ENCODE measurements around the gene DSEL. TPM values are rescaled to one million over a fixed set of nuclear protein-coding genes. Genes with fewer than 3 reads are reported as not detected.

DSEL gene
- total and polyA plus RNA-seq, 7 donors = 0.23 to 15.3 (median 7.9) TPM

DNA sequence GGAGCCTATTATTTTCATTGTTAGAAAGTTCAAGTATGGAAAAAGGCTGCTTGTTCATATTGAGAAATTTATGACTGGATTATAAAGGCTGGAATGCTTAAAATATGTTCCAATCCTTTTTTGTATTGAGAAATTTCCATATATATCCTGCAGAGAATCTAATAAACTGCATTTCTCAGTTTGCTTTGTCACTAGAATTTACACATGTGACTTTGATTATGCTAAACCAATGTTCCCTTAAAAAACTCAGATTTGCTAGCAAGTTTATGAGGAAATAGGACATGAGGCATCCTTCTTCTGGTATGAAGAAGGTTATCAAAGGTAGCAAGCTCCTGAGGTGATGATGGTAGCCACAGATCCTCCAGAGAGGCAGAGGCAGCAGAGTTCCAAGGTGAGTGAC lies 29.2 kb upstream of the DSEL start:
- no peak for TF ChIP-seq POLR2A (IDR thresholded peaks at IDR 0.05)
- TF ChIP-seq EP300 (IDR thresholded peaks at IDR 0.05) = no peak
- TF ChIP-seq POLR2AphosphoS5 (IDR thresholded peaks at IDR 0.05) = no peak
- TF ChIP-seq CTCF (IDR thresholded peaks at IDR 0.05) = no peak
- Histone ChIP-seq H3K36me3 (no peaks in the 10 kb centered on the region), H3K27ac (no peak overlapping the region), H3K27me3 (no peaks in the 10 kb centered on the region), H3K4me3 (no peak overlapping the region), H3K4me1 (peaks cover 0 to 11% (median 4%) of the 10 kb centered on the region in 4 donors), H3K9me3 (no peaks in the 10 kb centered on the region)
- no peak for DNase-seq
- intact Hi-C loops (cut with DNase I) = no loop called here

DNA sequence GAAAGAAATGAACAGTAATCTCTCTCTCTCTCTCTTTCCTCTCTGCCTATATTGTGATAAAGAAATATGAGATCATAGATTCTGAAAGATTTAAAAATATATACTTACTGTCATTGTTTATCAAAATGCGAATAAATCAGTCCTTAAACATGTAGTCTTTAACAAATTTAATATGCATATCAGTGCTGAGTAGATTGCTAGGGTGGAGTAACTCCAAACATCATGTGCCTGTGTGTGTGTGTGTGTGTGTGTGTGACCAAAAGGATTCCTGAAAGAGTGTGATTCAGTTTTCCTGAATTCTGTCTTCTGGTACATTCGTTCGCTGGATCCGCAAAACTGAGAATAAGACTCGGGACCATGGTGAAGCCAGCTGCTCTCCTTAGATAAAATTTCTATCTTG lies 24.0 kb upstream of the DSEL start:
- no peaks in the 10 kb centered on the region for H3K27me3 ChIP-seq
- H3K36me3 ChIP-seq = no peaks in the 10 kb centered on the region
- no peaks in the 10 kb centered on the region for H3K4me1 ChIP-seq
- no peaks in the 10 kb centered on the region for H3K9me3 ChIP-seq
- no peak for TF ChIP-seq EP300 (IDR thresholded peaks at IDR 0.05)
- no peak for TF ChIP-seq POLR2A (IDR thresholded peaks at IDR 0.05)
- TF ChIP-seq CTCF (IDR thresholded peaks at IDR 0.05) = no peak
- TF ChIP-seq POLR2AphosphoS5 (IDR thresholded peaks at IDR 0.05) = no peak
- WGBS, 2 donors = 84 to 93% methylated on average over 5 of the region's 5 CpGs
- intact Hi-C loops (cut with DNase I) = no loop called here
- DNase-seq = no peak
- no peak overlapping the region for H3K27ac ChIP-seq
- no peak overlapping the region for H3K4me3 ChIP-seq

DNA sequence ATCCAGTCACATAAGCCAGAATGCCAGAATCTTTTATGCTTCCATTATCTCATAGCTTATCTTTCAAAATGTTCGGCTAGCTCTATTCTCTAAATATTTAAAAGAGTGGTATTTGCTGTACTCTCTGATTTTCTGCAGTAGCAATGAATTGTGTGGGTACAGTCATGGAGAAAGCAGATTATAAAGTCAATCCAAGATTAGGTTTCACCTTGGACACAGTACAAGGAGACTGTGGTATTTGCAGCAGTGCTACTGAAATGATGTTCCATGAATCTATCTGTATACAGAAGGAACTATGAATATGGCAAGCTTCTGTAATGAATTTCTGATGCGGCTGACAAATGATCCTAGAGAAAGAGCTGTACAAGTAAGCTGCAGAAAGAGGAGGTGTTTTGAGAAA lies 15.4 kb upstream of the DSEL start:
- H3K27me3 ChIP-seq = no peaks in the 10 kb centered on the region
- no peaks in the 10 kb centered on the region for H3K36me3 ChIP-seq
- H3K9me3 ChIP-seq = no peaks in the 10 kb centered on the region
- TF ChIP-seq CTCF (IDR thresholded peaks at IDR 0.05) = no peak
- no peak for TF ChIP-seq EP300 (IDR thresholded peaks at IDR 0.05)
- TF ChIP-seq POLR2AphosphoS5 (IDR thresholded peaks at IDR 0.05) = no peak
- TF ChIP-seq POLR2A (IDR thresholded peaks at IDR 0.05) = no peak
- no peak overlapping the region for H3K27ac ChIP-seq
- 89 to 93% methylated on average over 2 of the region's 2 CpGs for WGBS, 2 donors
- no peaks in the 10 kb centered on the region for H3K4me1 ChIP-seq
- no peak for DNase-seq
- no peak overlapping the region for H3K4me3 ChIP-seq
- intact Hi-C loops (cut with DNase I) = no loop called here

DNA sequence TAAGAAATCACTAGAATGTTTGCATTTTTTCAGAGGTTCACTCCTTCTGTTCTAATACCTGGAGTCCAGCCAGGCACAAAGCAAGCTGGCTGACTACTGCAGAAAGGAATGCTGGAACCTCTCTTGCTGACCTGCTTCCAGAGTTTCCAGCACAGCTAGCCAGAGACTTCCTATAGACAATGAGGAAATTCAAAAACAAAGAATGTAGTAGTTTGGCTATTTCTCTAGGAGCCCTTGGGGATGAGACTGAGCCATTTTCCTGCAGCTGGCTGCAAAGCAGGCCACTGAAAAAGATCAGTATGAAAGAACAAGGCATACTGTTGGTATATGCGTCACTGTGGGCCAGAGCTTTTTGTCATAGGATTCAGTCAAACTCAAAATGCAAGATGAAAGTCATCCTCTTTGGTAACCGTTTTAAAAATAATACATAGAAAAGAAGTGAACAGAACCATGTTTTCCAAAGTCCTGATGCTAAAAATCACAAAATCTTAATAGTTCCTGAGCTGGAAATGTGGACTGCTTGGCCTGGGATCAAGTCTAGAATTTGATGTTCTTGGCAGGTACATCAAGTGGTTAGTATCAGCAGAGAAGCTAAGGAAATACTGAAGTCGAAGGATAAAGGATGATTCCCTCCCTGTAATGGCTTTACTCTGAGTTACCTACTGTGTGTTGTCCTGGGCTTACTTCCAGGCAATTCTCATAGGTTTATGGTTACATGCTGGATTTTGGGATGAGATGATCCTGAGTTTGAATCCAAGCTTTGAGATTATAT lies 9.0 kb upstream of the DSEL start:
- Histone ChIP-seq H3K36me3 (no peaks in the 10 kb centered on the region), H3K27me3 (no peaks in the 10 kb centered on the region), H3K9me3 (no peaks in the 10 kb centered on the region), H3K4me1 (peaks cover 0 to 31% (median 25%) of the 10 kb centered on the region in 4 donors), H3K27ac (peak overlapping the region; percentile 65 to 73 (median 70)), H3K4me3 (no peak overlapping the region)
- DNase-seq = peak; percentile 87
- WGBS, 2 donors = 80 to 82% methylated on average over 3 of the region's 3 CpGs
- intact Hi-C loops (cut with DNase I) = no loop called here
- TF ChIP-seq CTCF (IDR thresholded peaks at IDR 0.05) (no peak), POLR2A (IDR thresholded peaks at IDR 0.05) (no peak), POLR2AphosphoS5 (IDR thresholded peaks at IDR 0.05) (peak in 1 of 4 donors; percentile 27), EP300 (IDR thresholded peaks at IDR 0.05) (peak in 1 of 4 donors; percentile 4)

Data from sigmoid colon (tissue), 7 donors.